ENCODE measurements around the gene FBXO2.

- TF ChIP-seq CTCF (IDR thresholded peaks at IDR 0.05), result no peak
- no peak for TF ChIP-seq POLR2A (IDR thresholded peaks at IDR 0.05)
These were observed 37.5 kb downstream of the FBXO2 start for GRCh38 chr1:11616766-11617165.
